MM.1S (cell line): ENCODE results near the gene PEA15.

ENCODE experiments used
- DNase-seq: peaks from one replicate; pipeline ENCODE4 v3.0.0-alpha.2; 2015
- H2AFZ ChIP-seq: fragments of 300-600 bp; sonication (generic); 2 replicates; pipeline ENCODE4 v1.6.0; 2016; ENCODE audit warnings: antibody characterized with exemption, low read length
- H3F3A ChIP-seq: fragments of 300-600 bp; sonication (generic); 2 replicates; pipeline ENCODE4 v1.6.1; 2016; ENCODE audit warnings: mild to moderate bottlenecking, antibody characterized with exemption, low read length, moderate library complexity, mixed read lengths; ENCODE audit not compliant: insufficient read depth
- H3K27ac ChIP-seq: fragments of 300-600 bp; sonication (generic); 2 replicates; pipeline ENCODE4 v1.5.1; 2016; ENCODE audit warnings: mild to moderate bottlenecking, low read length
- H3K27me3 ChIP-seq: fragments of 300-600 bp; sonication (generic); replicated peaks from 2 replicates; pipeline ENCODE4 v1.6.0; 2016; ENCODE audit warnings: low read length; ENCODE audit not compliant: insufficient read depth
- H3K36me3 ChIP-seq: fragments of 300-600 bp; sonication (generic); replicated peaks from 2 replicates; pipeline ENCODE4 v1.6.1; 2016; ENCODE audit warnings: mild to moderate bottlenecking, low read length, mixed read lengths; ENCODE audit not compliant: insufficient read depth
- H3K4me1 ChIP-seq: fragments of 300-600 bp; sonication (generic); 2 replicates; pipeline ENCODE4 v1.6.1; 2016; ENCODE audit warnings: low read length, mixed read lengths
- H3K4me2 ChIP-seq: fragments of 300-600 bp; sonication (generic); 2 replicates; pipeline ENCODE4 v1.6.0; 2016; ENCODE audit warnings: low read depth, low read length
- H3K4me3 ChIP-seq: fragments of 300-600 bp; sonication (generic); 2 replicates; pipeline ENCODE4 v1.5.1; 2016; ENCODE audit warnings: low read length, mixed read lengths
- H3K79me2 ChIP-seq: fragments of 300-600 bp; sonication (generic); 2 replicates; pipeline ENCODE4 v1.6.1; 2016; ENCODE audit warnings: mixed run types, low read length, mixed read lengths
- H3K9ac ChIP-seq: fragments of 300-600 bp; sonication (generic); 2 replicates; pipeline ENCODE4 v1.6.1; 2016; ENCODE audit warnings: low read length, mixed read lengths
- H3K9me2 ChIP-seq: fragments of 300-600 bp; sonication (generic); replicated peaks from 2 replicates; pipeline ENCODE4 v1.6.1; 2016; ENCODE audit warnings: mild to moderate bottlenecking, low read length, mixed read lengths; ENCODE audit not compliant: insufficient read depth
- H3K9me3 ChIP-seq: fragments of 300-600 bp; sonication (generic); replicated peaks from 2 replicates; pipeline ENCODE4 v1.6.1; 2016; ENCODE audit warnings: mild to moderate bottlenecking, low read length, mixed read lengths; ENCODE audit not compliant: insufficient read depth
- H4K20me1 ChIP-seq: fragments of 300-600 bp; sonication (generic); 2 replicates; pipeline ENCODE4 v1.6.1; 2016; ENCODE audit warnings: mild to moderate bottlenecking, low read length, moderate library complexity, mixed read lengths; ENCODE audit not compliant: insufficient read depth
- EZH2 ChIP-seq: fragments of 300-600 bp; sonication (generic); optimal IDR thresholded peaks from 2 replicates; pipeline ENCODE3; 2017; ENCODE audit warnings: low read depth, mild to moderate bottlenecking, antibody characterized with exemption, low read length, mixed read lengths
- EZH2phosphoT487 ChIP-seq: fragments of 300-600 bp; sonication (generic); IDR thresholded peaks from 2 replicates; pipeline ENCODE4 v1.6.1; 2018; ENCODE audit warnings: antibody characterized with exemption, low read length
- TF ChIP-seq, protein P1 (sequence below): fragments of 300-600 bp; sonication (generic); IDR thresholded peaks from 2 replicates; pipeline ENCODE4 v1.5.1; 2016; ENCODE audit warnings: antibody characterized with exemption, low read length, mixed read lengths

The PEA15 gene

GRCh38 chr1:160193832-160194736 is 11.1 kb upstream of the PEA15 start:
- Histone ChIP-seq H3K9me3 (no peaks in the 10 kb centered on the region), H3K4me3 (no peak overlapping the region), H3F3A (no peaks in the 10 kb centered on the region), H3K36me3 (no peaks in the 10 kb centered on the region), H3K27ac (no peak overlapping the region), H3K4me2 (no peak overlapping the region), H3K4me1 (peaks cover 7% of the 10 kb centered on the region; the same call in 1 of the 2 replicates), H3K79me2 (no peaks in the 10 kb centered on the region), H2AFZ (no peak overlapping the region), H3K9ac (no peak overlapping the region), H3K9me2 (no peaks in the 10 kb centered on the region), H3K27me3 (no peaks in the 10 kb centered on the region), H4K20me1 (no peaks in the 10 kb centered on the region)
- TF ChIP-seq EZH2phosphoT487 (no peak), EZH2 (no peak)
- TF ChIP-seq, protein P1, sequence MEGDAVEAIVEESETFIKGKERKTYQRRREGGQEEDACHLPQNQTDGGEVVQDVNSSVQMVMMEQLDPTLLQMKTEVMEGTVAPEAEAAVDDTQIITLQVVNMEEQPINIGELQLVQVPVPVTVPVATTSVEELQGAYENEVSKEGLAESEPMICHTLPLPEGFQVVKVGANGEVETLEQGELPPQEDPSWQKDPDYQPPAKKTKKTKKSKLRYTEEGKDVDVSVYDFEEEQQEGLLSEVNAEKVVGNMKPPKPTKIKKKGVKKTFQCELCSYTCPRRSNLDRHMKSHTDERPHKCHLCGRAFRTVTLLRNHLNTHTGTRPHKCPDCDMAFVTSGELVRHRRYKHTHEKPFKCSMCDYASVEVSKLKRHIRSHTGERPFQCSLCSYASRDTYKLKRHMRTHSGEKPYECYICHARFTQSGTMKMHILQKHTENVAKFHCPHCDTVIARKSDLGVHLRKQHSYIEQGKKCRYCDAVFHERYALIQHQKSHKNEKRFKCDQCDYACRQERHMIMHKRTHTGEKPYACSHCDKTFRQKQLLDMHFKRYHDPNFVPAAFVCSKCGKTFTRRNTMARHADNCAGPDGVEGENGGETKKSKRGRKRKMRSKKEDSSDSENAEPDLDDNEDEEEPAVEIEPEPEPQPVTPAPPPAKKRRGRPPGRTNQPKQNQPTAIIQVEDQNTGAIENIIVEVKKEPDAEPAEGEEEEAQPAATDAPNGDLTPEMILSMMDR, result no peak
- no peak for DNase-seq

GRCh38 chr1:160194737-160195059 is 10.5 kb upstream of the PEA15 start:
- H3K9me3 ChIP-seq, result no peaks in the 10 kb centered on the region
- TF ChIP-seq EZH2, result no peak
- no peaks in the 10 kb centered on the region for H3K9me2 ChIP-seq
- DNase-seq, result no peak
- no peak overlapping the region for H3K9ac ChIP-seq
- H3K27ac ChIP-seq, result no peak overlapping the region
- no peaks in the 10 kb centered on the region for H3K36me3 ChIP-seq
- no peaks in the 10 kb centered on the region for H3K27me3 ChIP-seq
- H2AFZ ChIP-seq, result no peak overlapping the region
- no peaks in the 10 kb centered on the region for H3F3A ChIP-seq
- H3K4me1 ChIP-seq, result peaks cover 7% of the 10 kb centered on the region; the same call in 1 of the 2 replicates
- no peak overlapping the region for H3K4me2 ChIP-seq
- no peaks in the 10 kb centered on the region for H4K20me1 ChIP-seq
- H3K79me2 ChIP-seq, result no peaks in the 10 kb centered on the region
- no peak overlapping the region for H3K4me3 ChIP-seq

DNA sequence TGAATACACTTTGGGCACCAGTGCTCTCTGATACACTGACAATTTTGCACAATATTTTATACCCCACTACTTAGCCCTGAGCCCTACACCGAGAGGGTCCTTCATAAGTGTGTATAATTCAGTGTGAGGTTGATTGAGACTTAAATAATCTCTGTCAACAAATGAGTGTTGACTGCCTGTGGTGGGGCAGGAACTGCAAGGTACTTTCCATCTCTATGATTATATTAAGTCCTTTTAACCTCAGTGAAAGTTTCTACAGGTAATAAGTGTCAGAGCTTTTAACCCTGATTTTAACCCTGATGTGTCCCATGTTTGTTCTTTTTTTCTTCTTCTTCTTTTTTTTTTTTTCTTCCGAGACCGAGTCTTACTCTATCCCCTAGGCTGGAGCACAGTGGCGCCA is 9.0 kb upstream of the PEA15 start:
- H2AFZ ChIP-seq, result no peak overlapping the region
- H3K27me3 ChIP-seq, result no peaks in the 10 kb centered on the region

More for the DNA sequence above, 9.0 kb upstream of the PEA15 start:
- H3K9ac ChIP-seq, result no peak overlapping the region
- H3K36me3 ChIP-seq, result no peaks in the 10 kb centered on the region
- H3K9me3 ChIP-seq, result no peaks in the 10 kb centered on the region
- no peak overlapping the region for H3K27ac ChIP-seq
- H3K79me2 ChIP-seq, result no peaks in the 10 kb centered on the region
- H3F3A ChIP-seq, result no peaks in the 10 kb centered on the region
- H3K4me1 ChIP-seq, result peaks cover 7% of the 10 kb centered on the region; the same call in 1 of the 2 replicates
- H4K20me1 ChIP-seq, result no peaks in the 10 kb centered on the region
- TF ChIP-seq EZH2 (no peak), EZH2phosphoT487 (no peak)
- TF ChIP-seq, protein P1, result no peak
- H3K4me2 ChIP-seq, result peak overlapping the region; percentile 5; the same call in 1 of the 2 replicates
- DNase-seq, result peak; percentile 27
- no peaks in the 10 kb centered on the region for H3K9me2 ChIP-seq
- no peak overlapping the region for H3K4me3 ChIP-seq
